Fibroblast of skin of right quadriceps (primary cell): Measurements from ENCODE around the gene ARHGAP44.

Source experiments
- DNase-seq: peaks from one replicate; pipeline ENCODE4 v3.0.0-alpha.2; 2013

The ARHGAP44 gene

DNA sequence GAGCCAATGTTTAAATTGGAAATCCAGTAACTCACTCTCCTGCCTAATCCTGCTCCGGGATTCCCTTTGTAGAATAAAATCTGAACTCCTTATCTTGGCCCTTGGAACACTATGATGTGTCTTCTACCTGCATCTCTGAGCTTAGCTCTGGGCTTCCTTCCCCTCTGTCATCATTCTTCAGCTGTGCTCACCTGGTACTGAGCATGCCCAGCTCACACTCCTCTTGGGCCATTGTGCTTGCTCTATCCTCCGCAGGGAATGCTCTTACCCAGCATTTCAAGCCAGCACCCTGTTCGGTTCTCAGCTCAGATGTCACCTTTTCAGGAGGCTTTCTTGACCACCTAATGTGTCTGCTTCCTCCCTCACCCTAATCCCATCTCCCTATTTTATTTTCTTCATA lies 112.7 kb downstream of the ARHGAP44 start:
- DNase-seq: no peak

DNA sequence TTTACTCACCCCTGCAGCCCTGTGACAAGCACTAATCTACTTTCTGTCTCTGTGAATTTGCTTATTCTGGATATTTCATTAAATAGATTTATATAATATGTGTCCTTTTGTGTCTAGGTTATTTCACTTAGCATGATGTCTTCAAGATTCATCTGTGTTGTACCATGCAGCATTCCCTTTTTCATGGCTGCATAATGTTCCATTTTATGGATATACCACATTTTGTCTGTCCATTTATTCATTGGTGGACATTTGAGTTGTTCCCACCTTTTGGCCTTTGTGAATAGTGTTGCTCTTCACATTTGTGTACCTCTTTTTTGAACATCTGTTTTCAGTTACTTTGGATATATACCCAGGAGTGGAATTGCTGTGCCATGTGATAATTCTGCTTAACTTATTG lies 118.2 kb downstream of the ARHGAP44 start:
- DNase-seq: no peak

DNA sequence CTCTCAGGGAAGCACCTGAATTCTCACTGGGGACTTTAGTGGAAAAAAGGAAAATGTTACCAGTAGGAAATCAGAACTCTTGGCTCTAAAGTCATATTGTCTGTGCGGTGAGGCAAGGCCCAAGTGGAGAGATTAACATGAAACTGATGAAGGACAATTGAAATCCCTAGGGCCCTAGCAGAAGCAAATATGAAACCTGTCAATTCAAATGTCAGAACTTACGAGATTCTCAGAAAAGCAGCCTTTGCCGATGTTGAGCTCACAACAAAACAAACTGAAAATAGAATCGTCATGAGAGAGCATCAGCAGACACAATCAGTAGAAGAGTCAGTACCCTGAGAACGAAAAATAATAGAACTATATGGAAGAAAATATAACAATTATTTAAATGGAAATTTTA lies 119.7 kb downstream of the ARHGAP44 start:
- DNase-seq: no peak

- no peak for DNase-seq
These were observed 120.2 kb downstream of the ARHGAP44 start for GRCh38 chr17:12909511-12909910.

DNA sequence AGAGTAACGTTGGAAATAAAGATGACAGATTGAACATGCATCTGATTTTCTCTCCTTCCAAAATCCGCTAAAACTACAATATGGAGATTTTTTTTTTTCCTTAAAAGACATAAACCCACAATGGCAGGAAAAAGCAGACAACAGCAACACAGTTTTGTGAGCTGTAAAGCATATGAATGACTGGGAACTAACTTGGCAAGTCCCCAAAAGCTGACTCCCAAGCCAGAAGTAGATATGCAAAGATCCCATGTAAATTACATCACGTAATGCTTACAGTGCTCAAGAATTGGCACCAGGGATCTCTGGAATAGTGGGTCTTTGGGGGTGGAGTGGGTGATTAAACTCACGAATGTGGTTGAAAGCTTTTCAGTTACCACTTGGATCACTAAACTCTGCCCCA lies 121.9 kb downstream of the ARHGAP44 start:
- DNase-seq: peak; percentile 4

- DNase-seq: no peak
These were observed 128.1 kb downstream of the ARHGAP44 start for GRCh38 chr17:12917399-12917798.

GRCh38 chr17:12918142-12918541 lies 128.8 kb downstream of the ARHGAP44 start:
- no peak for DNase-seq

DNA sequence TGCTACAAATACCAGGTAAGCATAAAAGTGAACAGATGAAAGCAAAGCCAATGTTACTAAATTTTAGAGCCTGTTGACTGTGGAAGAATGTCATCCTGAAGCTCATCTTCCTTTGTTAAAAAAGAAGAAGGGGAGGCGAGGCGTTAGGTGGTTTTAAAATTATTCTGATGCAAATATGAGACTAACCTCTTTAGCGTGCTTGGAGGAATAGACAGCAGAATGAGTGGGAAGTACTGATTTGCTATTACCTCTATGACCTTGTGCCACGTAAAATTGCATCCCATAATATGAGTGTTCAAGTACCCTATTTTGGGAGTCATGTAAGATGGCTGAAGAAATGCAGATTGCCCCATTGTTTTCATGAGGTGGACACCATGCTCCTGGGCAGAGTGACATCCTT lies 132.8 kb downstream of the ARHGAP44 start:
- no peak for DNase-seq

- no peak for DNase-seq
These were observed 135.3 kb downstream of the ARHGAP44 start for GRCh38 chr17:12924614-12925013.

- no peak for DNase-seq
These were observed 137.7 kb downstream of the ARHGAP44 start for GRCh38 chr17:12927001-12927400.

- peak; percentile 25 for DNase-seq
These were observed 138.5 kb downstream of the ARHGAP44 start for GRCh38 chr17:12927541-12928425.

GRCh38 chr17:12928736-12929135 lies 139.4 kb downstream of the ARHGAP44 start:
- DNase-seq: peak; percentile 7

DNA sequence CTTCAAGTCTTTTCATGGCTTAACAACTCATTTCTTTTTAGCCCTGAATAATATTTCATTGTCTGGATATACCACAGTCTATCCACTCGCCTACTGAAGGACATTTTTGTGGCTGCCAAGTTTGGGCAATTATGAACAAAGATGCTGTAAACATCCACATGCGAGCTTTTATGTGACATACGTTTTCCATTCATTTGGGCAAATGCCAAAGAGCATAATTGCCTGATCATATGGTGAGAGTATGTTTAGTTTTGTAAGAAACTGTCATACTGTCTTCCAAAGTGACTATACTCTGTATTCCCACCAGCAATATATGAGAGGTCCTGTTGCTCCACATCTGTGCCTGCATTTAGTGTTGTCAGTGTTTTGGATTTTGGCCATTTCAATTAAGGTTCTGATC lies 147.2 kb downstream of the ARHGAP44 start:
- no peak for DNase-seq

GRCh38 chr17:12940699-12941098 lies 151.4 kb downstream of the ARHGAP44 start:
- no peak for DNase-seq

- DNase-seq: no peak
These were observed 157.7 kb downstream of the ARHGAP44 start for GRCh38 chr17:12947047-12947446.

DNA sequence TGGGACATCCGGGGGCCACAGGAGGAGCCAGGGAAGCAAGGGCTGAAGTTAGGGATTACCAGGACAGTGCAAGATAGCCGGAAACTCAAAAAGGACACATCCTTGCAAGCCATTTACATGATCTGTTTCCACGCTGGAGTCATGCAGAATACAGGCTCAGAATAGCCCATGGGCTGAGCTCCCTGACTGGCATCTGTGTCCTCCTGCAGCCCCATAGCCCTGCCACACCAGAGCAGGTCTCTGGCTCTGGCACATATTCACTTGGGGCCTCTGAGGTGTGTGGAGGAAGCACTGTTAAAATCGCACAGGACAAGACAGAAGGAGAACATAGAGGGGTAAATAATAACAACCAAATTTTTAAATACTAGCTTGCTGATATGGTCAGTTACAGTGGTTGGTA lies 162.7 kb downstream of the ARHGAP44 start:
- no peak for DNase-seq

DNA sequence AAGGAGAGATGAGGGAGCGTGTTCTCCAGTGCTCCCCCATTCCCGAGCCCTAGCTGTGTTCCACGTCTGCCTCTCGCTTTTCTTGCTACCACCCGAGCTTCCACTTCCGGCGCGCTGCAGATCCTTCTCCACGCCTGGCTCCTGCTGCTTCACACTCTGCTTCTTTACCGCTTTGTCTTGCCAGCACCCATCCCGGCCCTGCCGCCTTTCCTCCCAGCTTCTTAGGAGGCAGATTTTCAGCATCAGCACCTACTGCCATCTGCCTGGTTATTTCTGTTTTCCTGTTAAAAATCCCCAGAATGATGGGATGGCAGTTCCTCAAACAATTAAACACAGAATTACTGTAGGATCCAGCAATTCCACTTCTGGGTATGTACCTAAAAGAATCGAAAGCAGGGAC lies 163.9 kb downstream of the ARHGAP44 start:
- no peak for DNase-seq

GRCh38 chr17:12955521-12955920 lies 166.2 kb downstream of the ARHGAP44 start:
- DNase-seq: no peak

DNA sequence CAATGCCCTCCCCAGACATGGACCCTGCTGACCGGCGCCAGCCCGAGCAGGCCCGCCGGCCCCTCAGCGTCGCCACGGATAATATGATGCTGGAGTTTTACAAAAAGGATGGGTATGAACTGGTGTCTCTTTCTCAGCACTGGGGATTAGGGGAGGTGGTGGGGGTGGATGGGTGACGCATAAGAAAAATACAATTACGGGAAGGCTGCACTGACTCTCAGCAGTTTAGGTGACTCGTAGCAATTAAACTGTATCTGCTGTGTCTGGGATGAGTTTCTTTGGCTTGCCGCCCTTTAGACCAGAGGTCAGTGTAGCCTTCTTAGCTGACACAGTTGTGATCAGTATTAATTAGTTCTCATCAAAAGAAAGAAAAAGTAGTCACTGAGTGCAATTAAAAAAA lies 169.5 kb downstream of the ARHGAP44 start:
- peak; percentile 77 for DNase-seq

DNA sequence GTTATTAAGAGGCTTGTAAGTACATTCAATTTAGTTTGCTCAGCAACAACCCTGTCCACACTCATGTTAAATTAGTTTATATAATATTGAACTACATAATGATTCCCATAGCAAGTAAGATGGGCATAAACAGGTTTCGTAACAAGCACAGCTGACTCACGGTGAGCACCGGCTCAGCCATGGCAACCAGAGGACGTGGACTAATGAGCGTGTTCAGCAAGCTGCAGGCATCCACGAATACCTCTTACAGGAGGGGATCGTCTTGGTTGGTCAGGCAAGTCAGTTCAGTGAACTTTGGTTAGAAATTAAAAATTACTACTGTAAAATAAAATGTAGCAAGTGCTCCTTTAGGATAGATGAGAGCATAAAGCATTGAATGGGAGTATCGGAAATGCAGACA lies 170.1 kb downstream of the ARHGAP44 start:
- peak; percentile 63 for DNase-seq

DNA sequence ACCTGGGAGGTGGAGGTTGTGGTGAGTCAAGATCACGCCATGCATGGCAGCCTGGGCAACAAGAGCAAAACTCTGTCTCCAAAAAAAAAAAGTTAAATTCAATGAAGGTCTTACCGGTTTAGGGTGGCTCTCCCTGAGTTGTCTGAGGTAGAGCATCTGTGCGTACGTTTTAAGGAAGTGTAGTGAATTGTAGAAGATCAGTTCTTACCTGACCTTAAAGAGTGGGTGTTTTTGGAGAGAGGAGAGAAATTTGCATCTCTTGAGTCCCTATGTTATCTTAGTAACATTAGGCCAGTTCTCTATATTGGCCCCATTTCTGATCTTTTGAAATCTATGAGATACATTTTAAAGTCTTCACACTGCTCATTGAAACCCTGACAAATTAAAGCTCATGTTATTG lies 172.4 kb downstream of the ARHGAP44 start:
- no peak for DNase-seq

- no peak for DNase-seq
These were observed 174.2 kb downstream of the ARHGAP44 start for GRCh38 chr17:12963505-12963904.

DNA sequence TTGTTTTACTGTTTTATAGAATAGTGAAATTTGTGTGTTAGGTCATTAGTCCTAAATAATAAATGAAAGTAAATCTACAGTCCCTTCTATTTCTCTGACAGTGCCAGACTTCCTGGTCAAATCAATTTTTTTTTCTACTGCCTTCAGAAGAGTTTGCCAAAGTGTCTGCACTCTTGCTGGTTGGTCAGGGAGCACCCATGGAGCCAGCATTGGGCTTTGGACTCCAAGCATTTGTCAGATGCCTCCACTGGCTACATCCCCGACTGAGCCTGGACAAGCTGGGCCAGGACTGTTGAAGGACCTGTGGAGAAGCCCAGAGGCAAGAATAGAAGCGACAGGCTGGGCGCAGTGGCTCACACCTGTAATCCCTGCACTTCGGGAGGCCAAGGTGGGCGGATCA lies 174.9 kb downstream of the ARHGAP44 start:
- DNase-seq: no peak

DNA sequence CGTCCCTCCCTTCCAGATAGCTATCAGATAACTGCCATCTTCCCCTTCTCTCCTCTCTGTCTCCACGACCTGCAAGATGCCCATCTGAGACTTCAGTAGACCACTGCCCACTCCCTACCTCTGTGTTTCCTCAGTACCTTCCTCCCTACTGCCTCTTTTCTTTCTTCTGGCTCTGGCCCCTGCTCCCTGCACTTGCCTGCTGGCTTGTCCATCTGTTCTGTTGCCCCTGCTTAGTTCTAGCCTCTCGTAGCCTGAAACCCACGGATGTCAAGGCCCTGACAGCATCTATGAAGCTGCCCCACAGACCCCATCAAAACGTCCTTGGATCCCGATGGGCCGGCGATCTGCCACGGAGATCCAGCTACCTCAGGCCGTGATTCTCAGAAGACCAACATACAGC lies 175.5 kb downstream of the ARHGAP44 start:
- no peak for DNase-seq

DNA sequence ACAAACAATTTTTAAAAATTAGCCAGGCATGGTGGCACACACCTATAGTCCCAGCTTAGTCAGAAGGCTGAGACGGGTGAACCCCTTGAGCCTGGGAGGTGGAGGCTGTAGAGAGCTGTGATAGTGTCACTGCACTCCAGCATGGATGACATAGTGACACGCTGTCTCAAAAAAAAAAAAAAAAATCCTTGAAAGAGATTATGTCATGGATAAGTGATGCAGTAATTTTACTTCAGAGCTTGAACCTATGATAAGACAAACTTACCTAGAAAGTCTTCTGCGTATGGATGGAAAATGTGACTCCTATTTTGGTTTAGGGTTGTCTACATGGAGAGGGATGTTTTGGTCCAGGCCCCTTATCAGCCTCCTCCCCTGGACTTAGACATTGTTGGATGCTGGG lies 176.7 kb downstream of the ARHGAP44 start:
- DNase-seq: no peak
